ENCODE results near the gene ABR.

The ABR gene

GRCh38 chr17:1029196-1029921, 150.4 kb downstream of the ABR start:
- no peak for DNase-seq

- DNase-seq = no peak
These were observed 152.7 kb downstream of the ABR start for GRCh38 chr17:1027044-1027443.

- DNase-seq = no peak
These were observed 153.2 kb downstream of the ABR start for GRCh38 chr17:1026599-1026975.

GRCh38 chr17:1025733-1026598, 153.8 kb downstream of the ABR start:
- no peak for DNase-seq

GRCh38 chr17:1024076-1024475, 155.7 kb downstream of the ABR start:
- DNase-seq = no peak

GRCh38 chr17:1022278-1023024, 157.3 kb downstream of the ABR start:
- DNase-seq = no peak

GRCh38 chr17:1021147-1021546, 158.6 kb downstream of the ABR start:
- DNase-seq = no peak

GRCh38 chr17:1019451-1019850, 160.3 kb downstream of the ABR start:
- DNase-seq = no peak

- no peak for DNase-seq
These were observed 161.2 kb downstream of the ABR start for GRCh38 chr17:1018547-1018946.

- no peak for DNase-seq
These were observed 166.1 kb downstream of the ABR start for GRCh38 chr17:1013729-1014090.

GRCh38 chr17:1012823-1013728, 166.7 kb downstream of the ABR start:
- no peak for DNase-seq

GRCh38 chr17:1011760-1012735, 167.7 kb downstream of the ABR start:
- no peak for DNase-seq

GRCh38 chr17:1011138-1011537, 168.6 kb downstream of the ABR start:
- no peak for DNase-seq

- DNase-seq = no peak
These were observed 169.2 kb downstream of the ABR start for GRCh38 chr17:1010586-1010985.

GRCh38 chr17:1010086-1010450, 169.7 kb downstream of the ABR start:
- no peak for DNase-seq

GRCh38 chr17:1009229-1010085, 170.3 kb downstream of the ABR start:
- DNase-seq = no peak

GRCh38 chr17:1008008-1008761, 171.6 kb downstream of the ABR start:
- no peak for DNase-seq

GRCh38 chr17:1007310-1008007, 172.3 kb downstream of the ABR start:
- DNase-seq = no peak

- no peak for DNase-seq
These were observed 173.7 kb downstream of the ABR start for GRCh38 chr17:1006054-1006453.
